ENCODE measurements around the gene CDC42BPA.
"Not testable (repeated sequence)": the region's sequence is repeated elsewhere in the genome, so short reads cannot be mapped to it uniquely, and the experiment has no call there.

CDC42BPA gene

GRCh38 chr1:227125929-227126545 lies 192.3 kb downstream of the CDC42BPA start:
- DNase-seq, result no peak
- ATAC-seq, result no peak

DNA sequence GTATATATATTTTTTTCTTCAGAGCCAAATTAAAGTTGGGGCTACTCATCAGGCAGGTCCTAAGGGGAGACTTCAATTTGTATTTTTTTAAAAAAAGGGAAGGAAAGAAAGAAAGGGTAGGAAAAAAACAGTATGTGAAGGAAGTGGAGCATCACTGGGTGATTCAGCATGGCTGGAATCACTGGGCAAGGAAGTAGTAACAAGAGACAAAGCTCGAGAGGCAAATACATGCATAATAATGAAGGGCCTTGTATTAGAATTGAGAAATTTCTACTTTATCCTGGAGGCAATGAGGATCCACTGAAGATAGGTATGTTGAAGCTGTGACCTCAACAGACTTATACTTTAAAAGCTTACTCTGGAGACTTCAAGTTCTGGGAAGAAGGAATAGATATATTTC lies 193.8 kb downstream of the CDC42BPA start:
- ATAC-seq (no peak), DNase-seq (no peak)

- ATAC-seq (no peak), DNase-seq (no peak)
Observed at GRCh38 chr1:227120826-227121225, 197.5 kb downstream of the CDC42BPA start.

- DNase-seq (no peak), ATAC-seq (no peak)
Observed at GRCh38 chr1:227112538-227112937, 205.8 kb downstream of the CDC42BPA start.

GRCh38 chr1:227111782-227112181 lies 206.5 kb downstream of the CDC42BPA start:
- ATAC-seq (no peak), DNase-seq (no peak)

DNA sequence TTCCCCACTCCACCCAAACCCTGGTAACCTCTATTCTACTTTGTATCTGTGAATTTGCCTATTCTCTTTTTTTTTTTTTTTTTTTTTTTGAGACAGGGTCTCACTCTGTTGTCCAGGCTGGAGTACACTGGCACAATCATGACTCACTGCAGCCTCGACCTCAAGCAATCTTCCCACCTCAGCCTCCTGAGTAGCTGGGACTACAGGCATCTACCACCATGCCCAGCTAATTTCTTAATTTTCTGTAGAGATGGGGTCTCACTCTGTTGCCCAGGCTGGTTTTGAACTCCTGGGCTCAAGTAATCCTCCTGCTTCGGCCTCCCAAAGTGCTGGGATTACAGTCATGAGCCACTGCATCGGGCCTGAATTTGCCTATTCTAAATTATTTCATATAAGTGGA lies 213.0 kb downstream of the CDC42BPA start:
- ATAC-seq, DNase-seq: not testable (repeated sequence)

DNA sequence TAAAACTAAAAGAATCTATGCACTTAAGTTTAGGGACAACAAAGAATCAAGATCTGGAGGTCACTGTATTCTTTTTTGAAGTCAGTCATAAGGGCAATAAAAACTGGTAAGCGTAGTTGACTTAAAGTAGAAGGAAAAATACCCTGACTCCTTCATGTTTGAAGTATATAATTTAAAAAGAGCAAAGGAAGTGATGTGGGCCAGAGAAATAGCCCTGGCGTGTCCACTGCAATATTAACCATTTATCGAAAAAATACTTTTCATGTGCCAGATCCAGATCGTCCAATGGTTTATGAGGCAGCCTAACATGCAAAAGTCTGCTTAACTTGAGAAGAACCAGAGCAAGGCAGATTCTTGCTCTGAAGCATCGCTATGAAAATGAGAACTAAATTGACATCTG lies 216.2 kb downstream of the CDC42BPA start:
- no peak for DNase-seq
- no peak for ATAC-seq

GRCh38 chr1:227094249-227094966 lies 223.9 kb downstream of the CDC42BPA start:
- DNase-seq (no peak), ATAC-seq (no peak)

DNA sequence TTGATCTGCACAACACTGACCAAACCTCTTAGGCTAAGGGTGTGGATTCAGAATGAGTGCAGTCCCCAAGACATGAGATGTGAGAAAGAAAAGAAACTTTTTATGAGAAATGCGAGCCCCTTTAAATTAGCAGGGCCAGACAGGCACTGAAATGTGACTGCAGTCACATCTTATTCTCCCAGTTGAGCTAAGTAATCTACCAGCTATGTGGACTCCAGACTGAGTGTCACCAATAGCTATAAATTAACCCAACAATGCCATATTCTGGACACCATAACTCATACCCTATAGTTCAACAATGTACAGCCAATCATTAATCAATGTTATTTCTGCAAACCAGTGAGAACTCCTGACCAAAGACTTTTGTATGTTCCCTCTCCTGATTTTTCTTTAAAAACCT lies 225.0 kb downstream of the CDC42BPA start:
- no peak for DNase-seq
- no peak for ATAC-seq

DNA sequence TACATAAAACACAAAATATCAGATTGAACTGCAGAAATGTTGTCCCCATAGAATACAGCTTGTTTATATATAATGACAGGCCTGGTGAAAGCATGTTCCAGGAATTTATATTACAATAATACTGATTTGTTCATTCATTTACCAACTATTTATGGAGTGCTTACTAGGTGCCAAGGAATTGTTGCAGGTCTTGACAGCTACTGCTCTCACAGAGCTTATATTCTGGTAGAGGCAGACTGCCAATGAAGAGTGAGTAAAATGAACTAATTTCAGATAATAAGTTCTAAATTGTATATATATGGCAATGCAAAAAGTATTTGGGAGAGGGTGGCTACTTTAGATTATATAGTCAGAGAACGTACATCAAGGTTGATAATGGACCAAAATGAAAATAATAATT lies 226.2 kb downstream of the CDC42BPA start:
- no peak for ATAC-seq
- DNase-seq, result no peak

GRCh38 chr1:227086636-227087035 lies 231.7 kb downstream of the CDC42BPA start:
- ATAC-seq (no peak), DNase-seq (no peak)

DNA sequence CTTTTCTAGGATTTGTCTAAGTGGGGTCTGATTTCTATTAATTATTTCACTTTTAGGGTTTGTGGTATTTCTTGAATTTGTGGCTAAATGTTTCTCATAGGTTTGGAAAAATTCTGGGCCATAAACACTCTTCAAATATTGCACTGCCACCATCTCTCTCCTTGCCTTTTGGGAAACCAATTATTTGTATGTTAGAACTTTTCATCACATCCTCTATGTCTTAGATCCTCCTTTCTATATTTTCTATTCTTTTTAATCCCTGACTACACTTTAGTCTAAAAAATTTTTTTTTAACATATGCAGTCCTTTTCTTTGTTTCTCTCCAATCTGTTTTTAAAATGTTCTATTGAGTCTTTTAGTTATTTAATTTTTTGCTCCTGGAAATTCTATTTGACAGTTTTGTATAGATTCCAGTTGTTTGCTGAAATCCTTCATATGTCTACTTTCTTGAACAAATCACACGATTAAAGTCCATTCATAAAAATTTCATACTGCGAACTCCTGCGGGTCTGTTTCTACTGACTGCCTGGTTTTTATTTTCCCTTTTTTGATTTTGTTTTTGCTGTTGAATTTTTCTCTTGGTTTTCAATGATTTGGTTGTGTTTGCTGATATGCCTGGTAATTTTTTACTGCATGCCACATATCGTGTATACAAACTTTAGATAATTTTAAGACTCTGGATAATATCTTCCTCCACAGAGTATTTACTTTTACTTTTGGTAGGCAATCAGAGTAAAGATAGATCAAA lies 235.1 kb downstream of the CDC42BPA start:
- ATAC-seq (no peak), DNase-seq (no peak)

GRCh38 chr1:227077783-227078182 lies 240.5 kb downstream of the CDC42BPA start:
- DNase-seq (no peak), ATAC-seq (no peak)

GRCh38 chr1:227073786-227074185 lies 244.5 kb downstream of the CDC42BPA start:
- no peak for DNase-seq
- ATAC-seq, result no peak

- DNase-seq, result no peak
- no peak for ATAC-seq
Observed at GRCh38 chr1:227072991-227073390, 245.3 kb downstream of the CDC42BPA start.

- ATAC-seq, result no peak
- DNase-seq, result no peak
Observed at GRCh38 chr1:227071895-227072587, 246.3 kb downstream of the CDC42BPA start.

DNA sequence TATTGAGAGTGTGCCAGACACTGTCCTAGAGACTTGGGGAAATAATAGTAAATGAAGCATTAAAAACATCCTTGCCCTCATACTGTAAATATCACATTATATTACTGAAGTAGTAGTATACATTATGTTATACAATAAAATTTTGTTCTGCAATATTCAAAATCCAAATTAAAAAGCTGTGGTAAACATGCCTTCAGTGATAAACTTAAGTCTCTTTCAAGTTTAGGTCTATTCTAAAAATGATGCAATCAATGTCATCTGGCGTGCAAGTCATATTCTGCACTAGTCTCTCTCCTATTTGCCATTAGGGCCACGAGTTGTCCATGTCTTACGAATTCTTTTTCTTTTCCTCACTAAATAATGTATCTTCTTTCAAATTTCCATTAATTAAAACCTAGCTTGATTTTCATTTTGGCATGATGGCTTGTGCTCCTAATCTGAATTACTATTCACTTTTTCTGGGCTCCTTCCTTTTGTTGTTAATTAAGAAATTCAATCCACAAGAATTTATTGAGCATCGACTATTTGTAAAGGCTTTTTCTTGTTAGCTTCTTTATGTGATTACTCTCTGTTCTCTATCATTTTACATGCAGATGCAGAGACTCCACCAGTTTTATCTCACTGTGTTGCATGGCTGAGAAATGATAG lies 247.5 kb downstream of the CDC42BPA start:
- no peak for DNase-seq
- ATAC-seq, result no peak

- DNase-seq (no peak), ATAC-seq (no peak)
Observed at GRCh38 chr1:227069490-227069889, 248.8 kb downstream of the CDC42BPA start.

DNA sequence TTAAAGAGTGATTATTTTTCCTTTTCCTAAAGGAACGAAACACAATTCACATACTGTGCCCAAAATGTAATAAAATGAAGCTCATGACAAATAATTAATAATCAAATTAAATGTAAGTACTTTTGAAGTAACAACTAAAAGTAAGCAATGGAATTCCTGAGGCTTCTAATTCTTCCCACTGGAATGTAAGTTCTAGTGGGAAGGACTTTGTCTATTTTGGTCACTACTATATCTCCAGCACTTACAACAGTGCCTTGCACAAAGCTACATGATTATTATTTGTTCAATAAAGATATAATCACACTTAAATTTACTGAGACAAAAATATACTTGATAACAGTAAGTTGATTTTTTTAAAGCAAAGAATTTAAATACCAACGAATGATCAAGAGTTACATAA lies 249.4 kb downstream of the CDC42BPA start:
- ATAC-seq (no peak), DNase-seq (no peak)

DNA sequence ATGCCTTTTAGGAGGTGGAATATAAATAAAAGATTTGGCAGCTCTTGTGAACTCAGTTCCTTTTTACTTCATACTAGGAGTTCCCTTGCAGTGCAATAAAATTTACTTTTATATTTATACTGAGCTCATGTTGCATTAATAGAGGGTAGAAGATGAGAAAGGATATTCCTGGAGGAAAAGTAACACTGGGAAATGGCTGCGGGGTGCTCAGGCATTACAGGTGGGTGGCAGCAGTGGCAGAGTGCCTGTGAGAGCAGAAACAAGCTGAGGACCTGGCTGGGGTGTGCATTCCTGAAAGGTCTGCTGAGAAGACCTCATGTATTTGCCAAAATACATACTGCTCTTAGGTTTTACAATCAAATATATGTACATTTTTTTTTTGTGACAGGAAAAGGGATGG lies 251.3 kb downstream of the CDC42BPA start:
- no peak for ATAC-seq
- DNase-seq, result no peak

GRCh38 chr1:227065311-227065710 lies 253.0 kb downstream of the CDC42BPA start:
- DNase-seq (no peak), ATAC-seq (no peak)

GRCh38 chr1:227062306-227062705 lies 256.0 kb downstream of the CDC42BPA start:
- ATAC-seq, result no peak
- DNase-seq, result no peak
